K562 (cell line): ENCODE measurements around the gene USP4. TPM values are rescaled to one million over a fixed set of nuclear protein-coding genes. Genes with fewer than 3 reads are reported as not detected.

ENCODE experiments used
- ATAC-seq: fragments of 200-7000 bp; cut with Tn5 transposase; 3 replicates; pipeline ENCODE4 v1.9.1; 2020; ENCODE audit warnings: moderate library complexity
- BruUV-seq: library from RNA; stranded (reverse); fragments of 400-500 nt; replicated peaks from 2 replicates; lab custom pipeline; 2021; lab: Mats Ljungman, UMichigan
- CTCF ChIA-PET: fragments of 300-600 bp; formaldehyde crosslinking; extraction: SDS; loops from one replicate; lab custom pipeline; 2021; ENCODE audit warnings: low intra/inter-chr PET ratio; lab: Yijun Ruan, JAX
- POLR2A ChIA-PET: fragments of 300-600, 350-650 bp; sonication (Branson Sonifier 250); formaldehyde crosslinking; extraction: SDS; loops from one replicate; lab custom pipeline; 2021; ENCODE audit warnings: antibody characterized with exemption, inconsistent platforms; lab: Yijun Ruan, JAX
- DNase-seq, 4 experiments: peaks; one replicate each; pipeline versions ENCODE4 v3.0.0 to v3.0.0-alpha.2; 2011 to 2018; ENCODE audit warnings: low spot score in 3 of 4, mixed read lengths in 3 of 4; ENCODE audit errors: extremely low read depth in 1 of 4
- FAIRE-seq: peaks from 2 replicates; lab custom pipeline; 2011; peaks lifted over from hg19 to GRCh38; lab: Jason Lieb, UNC
- H2AFZ ChIP-seq: 2 replicates; pipeline ENCODE4 v1.6.0; 2011; ENCODE audit warnings: low read depth, low read length, control low read depth, inconsistent platforms
- H3K27ac ChIP-seq: fragments of 200-600 bp; 3 replicates; pipeline ENCODE4 v1.8.0; 2011; ENCODE audit warnings: low read depth, mild to moderate bottlenecking, control low read depth, inconsistent platforms, low read length, moderate library complexity, mixed read lengths; ENCODE audit errors: extremely low read depth
- H3K27me3 ChIP-seq, 2 experiments: fragments of 300-600 bp in 1 of 2; 2 replicates in 1 of 2; 3 replicates in 1 of 2; pipeline versions ENCODE4 v1.6.0 to v1.8.0; 2011; ENCODE audit warnings: inconsistent platforms in 2 of 2, low read length in 2 of 2, mild to moderate bottlenecking in 1 of 2, mixed read lengths in 1 of 2, moderate library complexity in 1 of 2; ENCODE audit not compliant: control insufficient read depth in 2 of 2, insufficient read depth in 2 of 2
- H3K36me3 ChIP-seq: fragments of 300-600 bp; 3 replicates; pipeline ENCODE4 v1.8.0; 2011; ENCODE audit warnings: mild to moderate bottlenecking, low read length, inconsistent platforms; ENCODE audit not compliant: control insufficient read depth, insufficient read depth
- H3K4me1 ChIP-seq, 2 experiments: fragments of 200-600 bp in 1 of 2; replicated peaks in 1 of 2; 2 replicates in 1 of 2; 3 replicates in 1 of 2; pipeline versions ENCODE4 v1.5.1 to v1.8.0; 2011; ENCODE audit warnings: inconsistent platforms in 2 of 2, low read length in 2 of 2, mild to moderate bottlenecking in 1 of 2, mixed read lengths in 1 of 2, moderate library complexity in 1 of 2; ENCODE audit not compliant: control insufficient read depth in 2 of 2, insufficient read depth in 2 of 2
- H3K4me2 ChIP-seq: 2 replicates; pipeline ENCODE4 v1.6.1; 2011; ENCODE audit warnings: low read length, control low read depth, inconsistent platforms, mixed read lengths; ENCODE audit not compliant: insufficient read depth
- H3K4me3 ChIP-seq: fragments of 200-600 bp; sonication (generic), shearing (Covaris generic); 2 replicates; pipeline ENCODE4 v1.5.1; 2016; ENCODE audit warnings: control low read depth, inconsistent platforms
- H3K79me2 ChIP-seq: fragments of 200-600 bp; 3 replicates; pipeline ENCODE4 v1.8.0; 2011; ENCODE audit warnings: low read length, inconsistent platforms; ENCODE audit not compliant: control insufficient read depth, insufficient read depth
- H3K9ac ChIP-seq, 2 experiments: 2 replicates each; pipeline versions ENCODE4 v1.6.0 to v1.6.1; 2011; ENCODE audit warnings: low read depth in 2 of 2, low read length in 2 of 2, control low read depth in 1 of 2, inconsistent platforms in 1 of 2, mild to moderate bottlenecking in 1 of 2, mixed read lengths in 1 of 2; ENCODE audit not compliant: insufficient read depth in 1 of 2
- H3K9me1 ChIP-seq: one replicate; pipeline ENCODE4 v1.6.0; 2011; ENCODE audit warnings: inconsistent platforms, mild to moderate bottlenecking, low read length, moderate library complexity; ENCODE audit not compliant: control insufficient read depth, insufficient read depth
- H3K9me3 ChIP-seq: replicated peaks from 2 replicates; pipeline ENCODE4 v1.5.1; 2011; ENCODE audit warnings: low read depth, low read length, inconsistent platforms; ENCODE audit not compliant: control insufficient read depth, insufficient read depth
- H4K20me1 ChIP-seq: replicated peaks from 2 replicates; pipeline ENCODE4 v1.6.1; 2011; ENCODE audit warnings: low read length, inconsistent platforms, mixed read lengths; ENCODE audit not compliant: control insufficient read depth, insufficient read depth
- CTBP1 ChIP-seq: fragments of 450-650 bp; IDR thresholded peaks from 2 replicates; pipeline ENCODE4 v1.6.1; 2016; ENCODE audit warnings: borderline replicate concordance
- DDX20 ChIP-seq: fragments of 450-650 bp; IDR thresholded peaks from 2 replicates; pipeline ENCODE4 v1.6.1; 2016; ENCODE audit warnings: missing genetic modification characterization, low read depth, mild to moderate bottlenecking, missing compliant biosample characterization, moderate library complexity
- DNMT1 ChIP-seq: fragments of 450-650 bp; IDR thresholded peaks from 2 replicates; pipeline ENCODE4 v1.6.1; 2016; ENCODE audit warnings: antibody characterized with exemption, mild to moderate bottlenecking
- HEY1 ChIP-seq: fragments of 250-450 bp; sonication (Bioruptor Pico); IDR thresholded peaks from 2 replicates; pipeline ENCODE4 v1.5.0; 2020; ENCODE audit warnings: mild to moderate bottlenecking, moderate library complexity, borderline replicate concordance
- HNRNPLL ChIP-seq: fragments of 200-400 bp; formaldehyde crosslinking; IDR thresholded peaks from 2 replicates; pipeline ENCODE4 v1.6.1; 2017; ENCODE audit warnings: low read length, low read depth, mild to moderate bottlenecking; ENCODE audit not compliant: poor library complexity, severe bottlenecking
- NCOR1 ChIP-seq: fragments of 450-650 bp; IDR thresholded peaks from 2 replicates; pipeline ENCODE4 v1.6.1; 2016; ENCODE audit warnings: mild to moderate bottlenecking, moderate library complexity
- PRMT5 ChIP-seq: sonication (generic); formaldehyde crosslinking; IDR thresholded peaks from 2 replicates; pipeline ENCODE4 v1.5.0; 2020; ENCODE audit warnings: missing genetic modification reagents
- SIRT6 ChIP-seq: IDR thresholded peaks from one replicate; pipeline ENCODE4 v1.6.1; 2012; ENCODE audit warnings: low read depth, mild to moderate bottlenecking, control low read depth, inconsistent platforms, low read length, moderate library complexity
- SMAD4 ChIP-seq: fragments of 250-450 bp; sonication (Bioruptor Pico); conservative IDR thresholded peaks from 2 replicates; pipeline ENCODE4 v1.8.0; 2021; ENCODE audit warnings: inconsistent platforms, mild to moderate bottlenecking, moderate library complexity
- SMARCE1 ChIP-seq: fragments of 450-650 bp; IDR thresholded peaks from 2 replicates; pipeline ENCODE4 v1.7.1; 2016; ENCODE audit warnings: mild to moderate bottlenecking
- SNAPC5 ChIP-seq: fragments of 250-450 bp; sonication (Bioruptor Pico); IDR thresholded peaks from 2 replicates; pipeline ENCODE4 v1.8.0; 2021; ENCODE audit warnings: moderate library complexity, mild to moderate bottlenecking, inconsistent platforms
- WHSC1 ChIP-seq: IDR thresholded peaks from one replicate; pipeline ENCODE4 v1.6.1; 2012; ENCODE audit warnings: low read length, control low read depth, inconsistent platforms
- ZBTB26 ChIP-seq: fragments of 450-650 bp; formaldehyde crosslinking; IDR thresholded peaks from 2 replicates; pipeline ENCODE4 v1.4.0; 2022; ENCODE audit warnings: missing genetic modification characterization
- WGBS: fragments of 100-300 bp; shearing (Covaris generic); methylation state at CpG from one replicate; pipeline ENCODE4 v1.1.6; 2016; ENCODE audit warnings: low coverage, mixed read lengths; ENCODE audit not compliant: insufficient coverage; ENCODE audit errors: missing lambda C conversion rate; 5-methylcytosine and 5-hydroxymethylcytosine counted together
- in situ Hi-C: fragments of 300-500 bp; cut with MboI; formaldehyde crosslinking; loops from 4 replicates; pipeline ENCODE4 v1.15.0; 2018; ENCODE audit warnings: inconsistent platforms, mixed read lengths
- intact Hi-C: fragments of 100-400 bp; cut with micrococcal nuclease; formaldehyde crosslinking; loops from 2 replicates; pipeline ENCODE4 v1.14.2; 2022
- polyA plus RNA-seq, 8 experiments: library from polyadenylated mRNA; depleted of rRNA in 4 of 8; stranded (reverse) in 5 of 8; unstranded in 3 of 8; fragments of >200 nt; fragmentation: Nextera tagmentation in 2 of 8; fragmentation: Illumina TruSeq in 1 of 8; extraction: Ambion mirVana in 2 of 8; extraction: Trizol in 1 of 8; gene quantifications; 2 replicates each; pipeline versions ENCODE4 v1.2.1 to v1.2.3, GENCODE V29; 2011 to 2014; ENCODE audit warnings: inconsistent platforms in 1 of 8, missing spikeins in 1 of 8
- total RNA-seq, 7 experiments: library from RNA; depleted of rRNA in 6 of 7; stranded (reverse); fragments of >200 nt in 6 of 7; fragmentation: Illumina TruSeq in 2 of 7; extraction: Trizol in 2 of 7; gene quantifications; 2 replicates each; pipeline versions ENCODE4 v1.2.1 to v1.2.3, GENCODE V29; 2011 to 2021; ENCODE audit warnings: low replicate concordance in 1 of 7
- TF ChIP-seq, protein P1 (sequence below): sonication (generic); formaldehyde crosslinking; IDR thresholded peaks from 2 replicates; pipeline ENCODE4 v1.8.1; 2023; ENCODE audit warnings: mild to moderate bottlenecking, missing genetic modification reagents
- TF ChIP-seq, protein P2 (sequence below), 2 experiments: fragments of 450-650 bp; conservative IDR thresholded peaks; 2 replicates each; pipeline ENCODE4 v1.6.1; 2017; ENCODE audit warnings: mild to moderate bottlenecking in 2 of 2, moderate library complexity in 2 of 2
- TF ChIP-seq, protein P3 (sequence below), 2 experiments: IDR thresholded peaks in 1 of 2; conservative IDR thresholded peaks in 1 of 2; 2 replicates each; pipeline ENCODE4 v1.6.1; 2016; ENCODE audit warnings: low read depth in 2 of 2, mild to moderate bottlenecking in 1 of 2, missing compliant biosample characterization in 1 of 2, missing genetic modification characterization in 1 of 2, moderate library complexity in 1 of 2

Gene USP4
- total and polyA plus RNA-seq, 9 of the 15 experiments (the other 6 are each of a cell fraction or from before 2014, with no cell fraction given): 11.8 to 40.4 (median 22.9) TPM

DNA sequence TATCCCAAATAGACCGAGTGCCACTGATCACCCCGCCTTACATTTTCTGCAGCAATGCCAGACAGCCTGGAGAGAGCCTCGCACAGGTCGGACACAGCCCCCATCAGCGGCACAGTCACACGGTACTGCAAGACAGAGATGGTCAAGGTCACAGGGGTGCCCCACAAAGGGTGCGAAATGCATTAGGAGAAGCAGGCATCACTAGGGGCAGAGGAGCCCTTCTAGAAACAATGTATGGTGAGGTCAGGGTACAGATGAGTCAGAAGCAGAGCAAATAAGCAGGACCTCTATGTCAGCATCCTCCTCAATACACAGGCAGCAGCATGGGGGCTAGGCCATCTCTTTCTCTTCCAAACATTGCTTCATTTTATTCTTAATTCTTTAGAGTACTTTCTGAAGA lies 41.3 kb downstream of the USP4 start:
- no peak overlapping the region for H3K27ac ChIP-seq
- no peak overlapping the region for H2AFZ ChIP-seq
- no peaks in the 10 kb centered on the region for H3K9me3 ChIP-seq
- H3K9ac ChIP-seq: no peak overlapping the region
- H3K4me3 ChIP-seq: no peak overlapping the region
- no peaks in the 10 kb centered on the region for H3K4me1 ChIP-seq
- WGBS: 98% methylated on average over 6 of the region's 7 CpGs
- peaks cover 73% of the 10 kb centered on the region for H3K36me3 ChIP-seq
- ChIA-PET POLR2A (no interaction called here), CTCF (no interaction called here)
- no TSS peak for BruUV-seq
- H4K20me1 ChIP-seq: no peaks in the 10 kb centered on the region
- H3K27me3 ChIP-seq: no peaks in the 10 kb centered on the region
- intact Hi-C loops (no loop called here), in situ Hi-C loops (no loop called here)
- no peak for DNase-seq
- no peaks in the 10 kb centered on the region for H3K9me1 ChIP-seq
- FAIRE-seq: no peak
- H3K4me2 ChIP-seq: no peak overlapping the region
- no peak for ATAC-seq
- no peaks in the 10 kb centered on the region for H3K79me2 ChIP-seq
- TF ChIP-seq, protein P1, sequence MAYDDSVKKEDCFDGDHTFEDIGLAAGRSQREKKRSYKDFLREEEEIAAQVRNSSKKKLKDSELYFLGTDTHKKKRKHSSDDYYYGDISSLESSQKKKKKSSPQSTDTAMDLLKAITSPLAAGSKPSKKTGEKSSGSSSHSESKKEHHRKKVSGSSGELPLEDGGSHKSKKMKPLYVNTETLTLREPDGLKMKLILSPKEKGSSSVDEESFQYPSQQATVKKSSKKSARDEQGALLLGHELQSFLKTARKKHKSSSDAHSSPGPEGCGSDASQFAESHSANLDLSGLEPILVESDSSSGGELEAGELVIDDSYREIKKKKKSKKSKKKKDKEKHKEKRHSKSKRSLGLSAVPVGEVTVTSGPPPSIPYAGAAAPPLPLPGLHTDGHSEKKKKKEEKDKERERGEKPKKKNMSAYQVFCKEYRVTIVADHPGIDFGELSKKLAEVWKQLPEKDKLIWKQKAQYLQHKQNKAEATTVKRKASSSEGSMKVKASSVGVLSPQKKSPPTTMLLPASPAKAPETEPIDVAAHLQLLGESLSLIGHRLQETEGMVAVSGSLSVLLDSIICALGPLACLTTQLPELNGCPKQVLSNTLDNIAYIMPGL (CRISPR knock-in tag): no peak
- TF ChIP-seq HEY1 (CRISPR knock-in tag) (no peak), ZBTB26 (CRISPR knock-in tag) (no peak), NCOR1 (no peak), DNMT1 (no peak), SIRT6 (no peak), HNRNPLL (no peak), CTBP1 (no peak), SNAPC5 (CRISPR knock-in tag) (no peak), PRMT5 (CRISPR knock-in tag) (no peak), DDX20 (tag) (no peak), SMARCE1 (no peak), WHSC1 (no peak), SMAD4 (no peak)
- TF ChIP-seq, protein P2, sequence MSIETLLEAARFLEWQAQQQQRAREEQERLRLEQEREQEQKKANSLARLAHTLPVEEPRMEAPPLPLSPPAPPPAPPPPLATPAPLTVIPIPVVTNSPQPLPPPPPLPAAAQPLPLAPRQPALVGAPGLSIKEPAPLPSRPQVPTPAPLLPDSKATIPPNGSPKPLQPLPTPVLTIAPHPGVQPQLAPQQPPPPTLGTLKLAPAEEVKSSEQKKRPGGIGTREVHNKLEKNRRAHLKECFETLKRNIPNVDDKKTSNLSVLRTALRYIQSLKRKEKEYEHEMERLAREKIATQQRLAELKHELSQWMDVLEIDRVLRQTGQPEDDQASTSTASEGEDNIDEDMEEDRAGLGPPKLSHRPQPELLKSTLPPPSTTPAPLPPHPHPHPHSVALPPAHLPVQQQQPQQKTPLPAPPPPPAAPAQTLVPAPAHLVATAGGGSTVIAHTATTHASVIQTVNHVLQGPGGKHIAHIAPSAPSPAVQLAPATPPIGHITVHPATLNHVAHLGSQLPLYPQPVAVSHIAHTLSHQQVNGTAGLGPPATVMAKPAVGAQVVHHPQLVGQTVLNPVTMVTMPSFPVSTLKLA (conservative IDR thresholded peaks at IDR 0.05): no peak
- TF ChIP-seq, protein P3, sequence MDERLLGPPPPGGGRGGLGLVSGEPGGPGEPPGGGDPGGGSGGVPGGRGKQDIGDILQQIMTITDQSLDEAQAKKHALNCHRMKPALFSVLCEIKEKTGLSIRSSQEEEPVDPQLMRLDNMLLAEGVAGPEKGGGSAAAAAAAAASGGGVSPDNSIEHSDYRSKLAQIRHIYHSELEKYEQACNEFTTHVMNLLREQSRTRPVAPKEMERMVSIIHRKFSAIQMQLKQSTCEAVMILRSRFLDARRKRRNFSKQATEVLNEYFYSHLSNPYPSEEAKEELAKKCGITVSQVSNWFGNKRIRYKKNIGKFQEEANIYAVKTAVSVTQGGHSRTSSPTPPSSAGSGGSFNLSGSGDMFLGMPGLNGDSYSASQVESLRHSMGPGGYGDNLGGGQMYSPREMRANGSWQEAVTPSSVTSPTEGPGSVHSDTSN (CRISPR knock-in tag; IDR thresholded peaks at IDR 0.05; ENCODE audit: low read depth): no peak
- TF ChIP-seq, protein P3 (tag; conservative IDR thresholded peaks at IDR 0.05; ENCODE audit: low read depth): no peak
